GDM1 (cell line): ENCODE results near the gene CXXC4.

Experiments
- DNase-seq: peaks from one replicate; lab custom pipeline; 2025; lab: John Stamatoyannopoulos, UW

CXXC4 gene

DNA sequence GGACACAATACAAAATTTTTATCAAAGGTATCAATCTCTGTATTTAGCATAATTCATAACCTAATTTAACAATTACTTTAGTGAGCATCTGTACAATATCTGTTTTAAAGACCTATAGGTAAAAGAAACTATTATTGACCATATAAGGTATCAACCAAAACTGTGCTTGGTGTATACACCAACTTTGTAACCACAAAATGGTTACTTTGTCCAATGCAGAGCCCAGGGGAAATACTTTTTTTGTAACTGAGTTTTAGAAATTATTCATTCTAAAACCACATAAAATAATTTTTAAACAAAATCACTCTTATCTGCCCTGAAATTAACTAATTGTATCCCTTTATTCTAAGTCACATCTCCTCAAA, 5.0 kb downstream of the CXXC4 start:
- no peak for DNase-seq

DNA sequence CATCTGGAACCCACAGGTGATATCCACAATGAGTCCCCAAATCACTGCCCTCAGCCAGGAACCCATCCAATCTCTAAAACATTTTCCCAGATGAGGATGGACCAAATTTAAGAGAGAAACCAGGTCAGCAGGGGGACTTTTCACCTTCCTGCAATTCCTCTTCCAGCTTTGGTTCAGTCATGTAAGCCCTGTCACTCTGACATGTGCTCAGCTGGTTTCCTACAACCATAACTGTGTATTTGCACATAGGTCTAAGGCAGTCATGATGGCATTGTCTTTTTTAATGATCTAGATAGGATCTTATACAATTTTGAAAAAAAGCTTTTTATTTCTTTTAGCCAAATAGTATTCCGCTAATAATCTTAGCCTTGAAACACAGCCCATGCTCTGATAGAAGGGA, 6.5 kb downstream of the CXXC4 start:
- no peak for DNase-seq

DNA sequence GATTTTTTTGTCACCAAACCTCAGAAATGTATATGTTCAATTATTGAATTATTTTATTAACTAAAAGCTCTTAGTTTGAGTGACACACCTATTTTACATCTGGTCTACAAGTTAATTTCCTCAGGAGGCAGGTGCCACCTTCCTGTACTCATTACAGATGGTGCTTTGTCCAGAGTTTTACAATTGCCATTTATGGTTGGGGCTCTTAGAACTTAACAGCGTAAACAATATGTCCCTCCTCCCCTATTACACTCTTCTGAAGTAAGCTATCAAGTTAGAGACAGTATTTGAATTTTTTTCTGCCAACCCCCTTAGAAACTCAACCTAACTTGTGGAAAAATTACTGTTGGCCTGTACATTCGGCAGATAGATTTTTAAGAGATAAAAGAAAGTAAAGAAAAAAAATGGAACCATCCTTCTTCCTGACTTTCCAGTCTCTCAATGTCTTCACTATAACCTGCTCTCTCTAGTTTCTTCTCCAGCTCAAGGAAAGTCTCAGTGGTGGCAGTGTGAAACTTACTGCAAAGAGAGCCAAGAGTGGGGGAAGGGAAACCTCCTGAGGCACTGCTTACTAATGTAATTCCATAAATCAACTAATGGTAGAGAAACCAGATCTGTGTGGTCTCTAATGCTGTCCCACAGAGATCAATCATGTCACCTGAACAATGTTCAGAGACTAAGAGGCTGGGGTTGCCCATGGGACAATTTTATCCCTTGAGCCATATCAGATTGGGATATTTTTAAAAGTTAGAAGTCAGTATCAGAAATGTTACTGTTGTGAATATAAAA, 7.8 kb downstream of the CXXC4 start:
- no peak for DNase-seq

DNA sequence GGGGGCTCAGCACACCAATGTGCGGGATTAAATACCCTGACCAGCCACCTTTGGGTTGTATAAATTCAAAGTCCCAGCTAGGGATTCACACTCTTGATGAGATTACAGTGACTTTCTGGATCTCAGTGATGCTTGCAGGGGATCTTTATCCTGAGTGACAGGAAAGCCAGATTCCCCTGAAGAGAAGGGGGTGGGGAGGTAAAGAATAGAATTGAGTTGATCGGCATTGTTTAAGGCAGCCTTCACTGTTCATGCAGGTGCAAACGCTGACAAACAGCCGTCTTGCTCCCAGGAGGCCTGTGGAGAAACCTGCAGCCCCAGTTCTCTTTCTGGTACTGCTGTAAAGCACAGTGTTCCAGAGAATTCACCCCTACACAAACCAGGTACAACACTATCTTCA, 19.0 kb downstream of the CXXC4 start:
- no peak for DNase-seq

DNA sequence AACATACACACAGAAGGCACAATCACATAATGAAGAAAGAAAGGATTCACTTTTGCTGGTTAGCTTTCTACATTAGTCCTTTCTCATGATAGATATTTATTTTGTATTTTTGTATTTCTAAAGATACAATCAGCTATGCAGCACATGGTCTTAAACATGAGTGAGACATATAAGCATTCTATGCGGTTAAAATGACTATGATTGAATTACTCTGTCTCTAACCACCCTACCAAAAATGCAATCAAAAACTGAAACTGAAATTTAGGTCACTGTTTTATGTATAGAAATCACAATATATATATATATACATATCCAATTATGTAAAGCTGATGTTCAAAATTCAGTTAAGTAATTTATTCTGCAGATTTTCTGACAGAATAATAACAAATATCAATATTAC, 21.9 kb downstream of the CXXC4 start:
- no peak for DNase-seq

DNA sequence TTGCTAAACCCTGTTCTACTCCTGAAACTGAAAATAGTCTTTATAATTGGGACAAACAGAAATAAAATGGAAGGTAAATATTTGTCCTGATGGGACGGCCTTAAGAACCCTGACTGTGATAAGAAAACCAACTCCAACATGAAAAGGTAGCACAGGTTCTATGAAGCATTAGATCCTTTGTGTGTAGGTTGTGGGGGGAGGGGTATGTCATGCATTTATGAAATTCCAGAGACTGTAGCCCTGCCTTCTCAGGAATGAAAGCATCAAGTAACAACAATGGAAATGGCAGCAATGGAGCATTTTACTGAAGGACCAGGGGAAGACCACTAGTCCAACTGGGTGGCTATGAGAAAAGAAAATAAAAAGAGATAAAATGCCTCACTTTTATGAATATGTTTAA, 23.9 kb downstream of the CXXC4 start:
- DNase-seq = no peak

DNA sequence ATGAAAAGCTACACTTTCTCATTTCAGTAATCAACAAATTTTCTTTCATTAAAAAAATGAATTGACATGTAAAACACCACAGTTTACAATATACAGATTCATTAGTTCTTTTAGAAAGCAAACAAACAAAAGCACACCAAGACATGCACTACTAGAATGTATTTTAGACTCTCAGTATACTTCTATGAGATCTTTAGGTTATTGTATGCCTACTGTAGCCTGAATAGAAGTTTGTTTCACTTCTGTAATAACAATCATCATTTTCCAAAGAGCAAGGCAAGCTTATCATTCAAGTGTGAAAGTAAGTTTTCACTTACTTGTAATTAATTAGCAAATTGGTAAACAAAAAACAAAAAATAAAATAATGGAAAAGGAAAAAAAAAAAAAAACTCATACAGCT, 24.9 kb downstream of the CXXC4 start:
- no peak for DNase-seq

DNA sequence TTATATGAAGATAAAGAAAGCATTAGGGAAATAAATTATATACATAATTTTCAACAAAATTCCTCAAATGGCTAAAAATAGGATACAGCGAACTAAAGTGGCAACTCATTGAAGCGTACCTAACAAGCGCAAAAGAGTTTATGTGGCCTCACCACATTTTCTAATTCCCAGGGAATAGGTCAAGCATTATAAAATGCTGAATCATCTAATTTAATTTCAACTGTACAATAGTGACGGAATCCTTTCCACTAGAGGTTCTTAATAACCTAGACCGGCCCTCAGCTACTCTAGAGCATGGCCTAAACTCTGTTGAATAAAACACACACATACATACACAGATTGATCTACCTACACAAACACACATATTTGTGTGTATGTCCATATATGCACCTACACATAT, 29.1 kb downstream of the CXXC4 start:
- DNase-seq = no peak

DNA sequence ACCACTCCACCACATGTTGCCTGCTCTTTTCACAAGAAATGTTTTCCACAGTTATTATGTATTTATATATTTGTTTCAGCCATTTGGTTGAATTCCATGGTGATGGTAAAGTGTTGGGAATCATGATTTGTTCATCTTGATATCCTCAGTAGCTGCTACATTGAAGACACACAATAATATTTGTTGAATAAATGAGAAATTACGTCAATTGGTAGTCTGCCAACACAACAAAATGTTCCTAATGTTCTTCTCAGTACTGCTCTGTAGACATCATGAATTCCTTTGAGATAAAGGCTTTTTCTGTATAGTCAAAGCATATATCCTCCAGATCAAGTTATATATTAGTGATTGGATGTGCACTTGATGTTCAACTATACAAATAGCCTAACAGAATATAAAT, 29.5 kb downstream of the CXXC4 start:
- no peak for DNase-seq

DNA sequence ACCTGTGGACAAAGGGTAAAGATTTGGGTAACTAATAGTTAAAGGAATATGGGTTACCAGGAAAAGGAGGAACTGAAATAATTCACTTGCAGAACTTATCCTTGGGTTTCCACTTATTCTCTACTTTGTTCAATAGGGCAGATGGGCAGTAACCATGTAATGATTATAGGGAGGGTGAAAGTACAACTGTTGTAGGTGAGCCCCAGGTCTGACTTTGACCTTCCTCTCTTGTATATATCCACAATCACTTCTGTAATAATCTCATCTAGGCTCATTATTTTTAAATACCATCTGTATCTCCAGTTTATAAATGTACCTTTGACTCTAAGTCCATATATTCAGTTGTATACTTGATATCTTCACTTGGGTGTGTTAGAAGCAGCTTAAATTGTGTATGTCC, 32.1 kb downstream of the CXXC4 start:
- DNase-seq = no peak

DNA sequence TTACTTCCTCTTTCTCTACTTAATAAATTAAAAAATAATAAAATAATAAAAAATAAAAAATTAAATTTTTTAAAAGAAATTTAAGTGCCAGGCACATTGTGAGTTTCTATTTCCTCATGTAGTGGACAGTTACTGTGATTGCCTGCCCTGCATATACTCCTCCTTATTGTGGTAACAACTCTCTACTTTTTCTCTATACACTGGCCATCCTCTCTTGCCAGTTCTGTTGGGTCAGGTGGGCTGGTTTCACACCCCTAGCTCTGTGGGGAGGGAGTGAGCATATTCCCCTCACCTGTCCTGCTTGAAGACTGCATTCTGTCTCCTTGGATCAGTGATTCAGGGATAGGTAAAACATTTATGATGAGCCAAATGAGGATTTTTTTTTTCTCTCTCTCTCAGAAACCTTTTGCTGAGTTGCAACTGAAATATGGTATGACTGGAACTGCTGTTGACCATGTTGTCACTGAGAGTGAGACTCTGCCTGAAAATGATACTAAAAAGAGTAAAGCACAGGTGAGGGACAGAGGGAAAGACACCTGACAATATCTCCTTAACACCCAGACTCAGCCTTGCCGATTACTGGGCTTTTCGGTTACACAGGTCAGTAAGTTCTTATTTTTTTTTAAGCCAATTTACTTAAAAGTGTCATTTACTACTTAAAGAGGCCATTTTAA, 37.2 kb downstream of the CXXC4 start:
- DNase-seq = no peak

DNA sequence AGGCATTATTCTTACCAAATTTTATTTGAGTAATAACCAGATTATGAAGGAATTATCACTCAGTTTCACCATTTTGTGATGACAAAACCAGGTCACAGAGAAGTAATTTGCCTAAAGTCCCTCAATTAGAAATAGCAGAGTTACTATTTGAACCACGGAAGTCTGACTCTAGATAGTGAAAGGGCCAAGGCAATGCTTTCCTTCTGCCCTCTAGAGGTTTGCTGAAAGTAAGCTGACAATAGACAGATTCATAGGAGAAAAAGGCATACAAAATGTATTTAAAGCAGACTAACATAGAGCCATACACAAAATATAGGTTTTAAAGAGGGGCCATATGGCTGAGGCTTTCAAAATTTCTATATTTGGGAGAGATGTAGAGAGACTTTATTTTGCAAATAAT, 43.1 kb downstream of the CXXC4 start:
- no peak for DNase-seq

DNA sequence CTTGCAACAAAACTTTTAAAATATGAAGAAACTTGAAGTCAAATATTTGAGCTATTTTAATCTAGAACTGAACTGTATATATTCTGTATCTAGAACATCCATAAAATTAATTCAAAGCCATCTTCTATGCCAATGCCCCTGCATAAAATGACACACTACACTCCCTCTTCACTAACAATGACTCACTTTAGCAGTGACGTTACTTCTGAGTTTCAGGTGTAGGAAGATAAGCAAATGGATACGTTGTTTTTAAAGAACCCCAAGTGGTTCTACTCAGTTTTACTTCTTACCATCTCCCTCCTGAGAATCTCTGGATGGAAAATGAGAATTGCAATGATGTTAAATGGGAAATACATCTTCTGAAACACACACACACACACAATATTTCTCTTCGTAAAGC, 45.2 kb downstream of the CXXC4 start:
- no peak for DNase-seq

DNA sequence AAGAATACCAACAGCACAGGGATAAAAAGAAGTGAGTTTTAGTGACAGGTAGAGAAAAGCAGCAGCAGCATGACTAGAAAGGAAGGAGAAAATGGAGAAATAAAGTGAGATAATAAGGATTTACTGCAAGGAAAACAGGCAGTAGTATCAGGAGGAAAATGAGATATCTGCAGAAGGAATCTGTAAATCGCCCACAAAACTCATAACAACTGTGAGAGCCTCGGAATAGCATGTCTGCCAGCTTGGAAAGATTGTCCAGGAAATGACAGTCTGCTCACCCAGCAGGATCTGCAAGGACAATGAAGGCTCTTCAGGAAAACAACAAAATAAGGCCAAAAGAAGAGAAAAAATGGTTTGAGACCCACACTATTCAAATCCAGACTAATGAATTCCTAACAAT, 47.4 kb downstream of the CXXC4 start:
- DNase-seq = no peak

DNA sequence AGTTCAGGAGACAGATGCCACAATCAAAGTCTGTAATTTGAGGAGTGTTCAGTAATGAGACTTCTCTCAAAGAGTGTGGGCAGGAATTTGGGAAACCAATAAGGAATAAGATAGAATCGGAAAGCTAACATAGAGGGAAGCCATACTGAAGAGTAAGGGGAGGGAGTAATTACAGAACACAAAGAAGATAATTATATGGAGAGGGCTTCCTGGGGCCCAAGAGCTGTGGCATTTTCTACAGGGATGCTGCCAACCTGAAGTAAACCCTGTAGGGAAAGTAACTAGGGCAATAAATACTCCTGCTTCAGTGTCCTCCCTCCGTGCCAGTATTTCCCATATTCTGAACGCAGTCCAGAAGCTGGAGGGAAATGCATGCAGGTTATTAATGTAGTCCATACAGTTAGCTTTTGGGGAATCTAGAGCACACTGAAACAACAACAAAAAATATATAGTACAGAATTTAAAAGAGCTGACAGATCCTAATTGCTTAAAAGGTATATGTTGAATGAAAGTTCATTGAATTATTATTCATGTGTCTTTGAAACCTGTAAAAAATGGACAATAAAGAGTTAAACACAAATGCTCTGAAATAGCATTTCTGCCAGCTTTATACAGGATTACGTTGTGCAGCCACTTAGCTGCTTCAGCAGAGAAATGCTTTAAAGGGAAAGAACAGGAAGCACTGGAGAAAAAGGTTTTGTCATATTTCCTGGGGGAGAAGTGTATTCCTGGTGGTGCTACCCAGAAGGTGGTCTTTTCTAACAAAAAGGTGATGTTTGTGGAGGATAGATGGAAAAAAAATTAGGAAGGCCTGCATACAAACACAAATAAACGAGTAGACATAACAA, 48.0 kb downstream of the CXXC4 start:
- no peak for DNase-seq

DNA sequence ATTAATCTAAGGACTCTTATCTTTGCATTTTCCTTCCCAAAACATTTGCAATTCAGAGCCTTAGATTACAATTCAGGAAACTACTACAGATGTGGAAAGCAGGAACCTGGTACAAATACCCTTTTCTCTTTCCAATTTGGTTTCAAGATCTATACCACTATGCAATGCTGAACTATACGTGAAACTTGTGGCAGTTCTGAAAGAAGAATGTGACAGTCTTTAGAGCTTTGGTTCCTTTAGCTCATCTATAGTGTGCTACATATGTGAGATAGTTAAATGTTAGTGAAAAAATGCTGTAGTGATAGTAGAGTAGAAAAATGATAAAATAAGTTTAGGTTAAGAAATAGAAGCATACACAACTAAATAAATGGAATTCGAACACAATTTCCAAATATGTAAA, 50.0 kb downstream of the CXXC4 start:
- no peak for DNase-seq

DNA sequence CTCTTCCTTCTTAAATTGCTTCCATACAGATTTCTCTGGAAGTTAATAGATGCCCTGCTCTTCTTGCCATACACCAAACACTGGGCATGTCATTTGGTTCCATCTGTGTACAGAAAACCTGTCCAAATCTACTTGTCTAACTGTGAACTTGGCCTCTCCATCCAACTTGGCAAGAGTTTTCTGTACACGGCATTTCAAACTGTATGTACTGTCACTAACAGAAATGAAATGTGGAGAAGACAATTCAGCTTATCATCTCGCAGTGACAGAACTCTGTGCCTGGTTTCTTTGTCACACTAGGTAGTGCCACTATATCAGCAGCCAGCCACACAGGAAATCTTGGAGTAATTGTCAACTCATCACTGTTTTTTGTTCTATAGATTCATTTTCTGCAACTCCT, 58.2 kb downstream of the CXXC4 start:
- no peak for DNase-seq

DNA sequence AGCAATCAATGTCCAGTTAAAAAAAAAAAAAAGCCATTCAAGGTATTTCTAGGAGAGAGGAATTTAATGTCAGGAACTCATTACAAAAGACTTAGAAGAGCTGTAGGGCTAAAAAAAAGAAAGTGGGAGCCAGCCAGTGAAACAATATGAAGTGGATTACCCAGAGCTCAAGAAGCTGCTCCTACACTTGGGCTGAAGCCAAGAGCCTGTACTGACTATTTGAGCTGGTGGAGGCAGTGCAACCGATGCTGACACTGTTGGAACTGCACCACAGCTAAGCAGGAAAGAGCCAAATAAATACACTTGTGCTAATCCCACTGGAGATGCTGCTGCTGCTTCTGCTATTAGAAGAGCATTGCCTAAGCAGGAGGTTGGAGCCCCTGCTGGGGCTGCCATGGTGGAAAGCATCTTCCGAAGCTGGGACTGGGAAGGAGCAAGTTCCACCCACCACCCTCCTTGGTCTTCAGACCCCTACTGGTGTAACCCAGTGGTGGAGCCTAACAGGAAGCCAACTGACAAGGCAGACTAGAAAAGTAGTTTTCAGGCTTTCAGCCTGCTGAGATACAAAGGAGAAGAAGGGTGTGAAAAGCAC, 65.4 kb downstream of the CXXC4 start:
- no peak for DNase-seq

DNA sequence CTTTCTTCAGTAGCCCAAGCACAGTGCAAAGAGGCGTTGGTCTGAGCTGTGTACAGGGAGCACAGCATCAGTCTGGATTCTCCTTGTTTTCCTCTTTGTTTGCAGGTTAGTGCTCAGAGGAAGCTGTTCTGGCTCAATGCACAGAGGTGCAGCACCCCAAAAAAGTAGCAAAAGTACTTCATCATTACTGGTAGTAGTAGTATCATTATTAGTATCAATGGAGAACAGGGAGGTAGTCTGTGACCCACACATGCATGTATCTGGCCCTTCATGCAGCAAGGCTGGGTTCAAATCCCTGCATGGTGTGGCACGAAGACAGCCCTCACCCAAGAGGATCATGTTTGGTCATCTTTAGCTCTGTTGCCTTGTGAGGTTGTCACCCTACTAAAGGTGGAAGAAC, 68.7 kb downstream of the CXXC4 start:
- DNase-seq = no peak

DNA sequence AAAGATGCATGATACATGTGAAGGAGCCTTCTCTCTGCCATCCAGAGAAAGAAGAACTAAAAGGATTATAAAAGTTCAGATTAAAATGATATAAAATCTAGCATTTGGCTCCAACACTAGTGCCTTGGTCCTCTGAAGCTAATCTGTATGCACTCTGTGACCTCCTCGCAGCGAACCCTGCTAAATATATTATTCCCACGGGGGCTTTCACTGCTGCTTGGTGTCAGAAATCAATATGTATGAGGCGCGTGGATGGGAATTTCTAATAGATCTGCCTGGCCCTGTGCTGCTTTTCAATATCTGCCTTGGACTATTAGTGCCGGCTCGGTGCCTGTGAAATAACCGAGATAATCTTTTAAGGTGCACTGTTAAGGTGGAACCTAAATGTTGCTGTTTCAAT, 69.7 kb downstream of the CXXC4 start:
- no peak for DNase-seq

DNA sequence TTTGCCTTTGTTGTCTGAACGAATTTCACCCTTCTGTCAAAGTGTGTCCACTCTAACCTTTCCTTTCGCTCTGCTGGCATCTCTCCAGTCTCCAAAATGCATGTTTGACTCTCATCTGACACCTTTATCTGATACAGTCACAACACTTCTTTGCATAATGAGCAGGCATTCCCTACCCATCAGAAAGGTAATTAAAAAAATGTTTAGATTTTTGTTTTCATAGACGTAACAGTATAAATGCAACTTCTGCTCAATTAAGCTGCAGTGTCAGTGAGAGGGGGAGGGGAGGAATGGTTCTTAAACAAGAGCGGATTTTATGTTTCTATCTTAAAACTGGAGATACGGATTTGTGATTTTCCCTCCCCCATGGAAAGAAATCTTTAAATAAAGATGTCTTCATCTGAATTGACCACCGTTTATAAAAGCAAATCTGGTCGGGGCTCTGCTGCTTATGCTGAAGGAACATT, 70.2 kb downstream of the CXXC4 start:
- DNase-seq = no peak

DNA sequence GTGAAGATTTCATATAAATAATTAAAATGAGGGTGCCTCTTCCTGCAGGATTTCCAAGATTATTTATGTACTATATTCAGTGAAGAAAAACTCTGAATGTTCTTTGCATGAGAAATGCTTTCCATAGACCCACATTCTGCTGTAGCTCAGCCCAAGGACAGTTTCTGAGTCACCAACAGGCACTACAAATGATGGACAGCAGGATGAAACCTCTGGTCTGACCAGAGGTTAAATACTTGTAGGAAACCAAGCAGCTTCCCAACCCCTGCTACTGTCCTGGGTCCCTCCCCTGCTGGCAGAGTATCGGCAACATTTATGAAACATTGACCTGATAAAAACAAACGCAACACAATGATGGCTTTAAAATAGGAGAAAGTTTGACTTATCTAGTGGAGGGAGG, 73.1 kb downstream of the CXXC4 start:
- no peak for DNase-seq

DNA sequence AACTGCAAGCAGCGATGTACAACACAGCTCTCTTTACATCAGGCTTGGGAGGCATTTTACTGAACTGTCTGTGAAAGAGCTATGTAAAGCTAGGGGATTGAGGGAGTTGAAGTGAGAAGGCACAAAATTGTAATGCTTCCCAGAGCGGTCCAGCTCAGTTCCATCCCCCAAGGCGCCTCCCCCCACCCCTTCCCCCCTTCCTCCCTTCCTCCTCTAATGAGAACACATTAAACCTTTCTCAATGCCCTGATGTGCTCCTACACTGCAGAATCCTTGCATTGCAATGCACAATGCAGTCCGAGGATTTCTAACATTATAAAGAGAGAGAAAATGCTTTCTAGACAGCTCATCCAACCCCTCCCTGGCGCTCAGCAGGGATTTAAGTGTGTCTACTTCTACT, 73.9 kb downstream of the CXXC4 start:
- no peak for DNase-seq
